Heart left ventricle (tissue), 16 donors: Measurements from ENCODE around the gene HTT. TPM values are rescaled to one million over a fixed set of nuclear protein-coding genes. Genes with fewer than 3 reads are reported as not detected.
A peak's percentile ranks its signal among the peaks of the same experiment; 100 is the strongest.

Experiments
- ATAC-seq, 4 donors: fragments of 200-7000 bp; cut with Tn5 transposase; one replicate each; pipeline ENCODE4 v1.9.1; 2020 to 2022; ENCODE audit warnings: moderate library complexity in 4 of 4, mild to moderate bottlenecking in 3 of 4, moderate number of reproducible peaks in 1 of 4
- DNase-seq, 5 donors: peaks; one replicate each; pipeline ENCODE4 v3.0.0-alpha.2; 2020
- H3K27ac ChIP-seq, 12 donors: fragments of 200-600 bp; sonication (generic) in 4 of 12; one replicate each; pipeline versions ENCODE4 v1.5.0 to v1.8.0; 2016 to 2022; ENCODE audit warnings: mild to moderate bottlenecking in 2 of 12
- H3K27me3 ChIP-seq, 9 donors: fragments of 200-600 bp; sonication (generic) in 2 of 9; one replicate each; pipeline versions ENCODE4 v1.5.1 to v1.8.0; 2016 to 2022; ENCODE audit warnings: mild to moderate bottlenecking in 3 of 9
- H3K36me3 ChIP-seq, 9 donors: fragments of 200-600 bp; sonication (generic) in 2 of 9; one replicate each; pipeline versions ENCODE4 v1.5.0 to v1.8.0; 2018 to 2022; ENCODE audit warnings: mild to moderate bottlenecking in 2 of 9
- H3K4me1 ChIP-seq, 12 donors: fragments of 200-600 bp; sonication (generic) in 4 of 12; one replicate each; pipeline versions ENCODE4 v1.5.0 to v1.8.0; 2016 to 2022; ENCODE audit warnings: mild to moderate bottlenecking in 3 of 12
- H3K4me3 ChIP-seq, 12 donors: fragments of 200-600 bp; sonication (generic) in 4 of 12; one replicate each; pipeline versions ENCODE4 v1.5.0 to v1.8.0; 2017 to 2022; ENCODE audit warnings: mild to moderate bottlenecking in 9 of 12, moderate library complexity in 4 of 12
- H3K9me3 ChIP-seq, 12 donors: fragments of 200-600 bp; sonication (generic) in 4 of 12; one replicate each; pipeline versions ENCODE4 v1.5.0 to v1.8.0; 2016 to 2022; ENCODE audit warnings: mild to moderate bottlenecking in 1 of 12
- POLR2A ChIP-seq, 2 donors: fragments of 450-650 bp; IDR thresholded peaks; one replicate each; pipeline ENCODE4 v1.6.1; 2017; ENCODE audit warnings: antibody characterized with exemption in 2 of 2, mild to moderate bottlenecking in 2 of 2, moderate library complexity in 2 of 2
- WGBS, 4 donors: extraction: QIAGEN DNeasy Blood & Tissue Kit in 2 of 4; methylation state at CpG; one replicate each; pipeline versions ENCODE4 v1.1.5 to v1.1.7; 2013 to 2018; 5-methylcytosine and 5-hydroxymethylcytosine counted together
- intact Hi-C, 10 donors: fragments of 100-400 bp; cut with DNase I; formaldehyde crosslinking; loops; one replicate each; pipeline versions ENCODE4 v1.11.1 to v1.14.2; 2022
- polyA plus RNA-seq, 2 donors: library from polyadenylated mRNA; stranded (reverse); fragments of 200-250 nt; gene quantifications; one replicate each; pipeline ENCODE4 v1.2.3, GENCODE V29; 2013
- total RNA-seq, 9 donors: library from RNA; depleted of rRNA in 2 of 9; stranded (reverse); fragments of >200 nt in 2 of 9; fragmentation: NEBNext Ultra II Directional in 3 of 9; extraction: Animal tissue kit (Norgen Biotek cat#: 25700) in 3 of 9; gene quantifications; one replicate each; pipeline versions ENCODE4 v1.1.0 to v1.2.4, GENCODE V29; 2016 to 2023
- TF ChIP-seq, protein P1 (sequence below), 12 donors: fragments of 200-600 bp; sonication (generic) in 4 of 12; IDR thresholded peaks; one replicate each; pipeline versions ENCODE4 v1.5.0 to v1.8.0; 2018 to 2022; ENCODE audit warnings: antibody characterized with exemption in 12 of 12, mild to moderate bottlenecking in 5 of 12
- donor health status: ischemic (EF 13 %, LVEDD 7.1; RV severe dilation, severe dysfunction).
- donor health status: healthy with polysubstance abuse.
- donor health status: DM: no; HTN: yes; CAD: no.
- donor health status: DM: no; HTN: no; CAD: no.
- donor health status: ischemic (EF 25% LVEDD 6.9; RV normal size, moderate dysfunction).
- donor health status: ischemic (EF 25% LVEDD 5.7; RV mildly dilated, moderate dysfunction).
- donor health status: healthy.
- donor health status: DM: yes; HTN: yes; CAD: no.
- donor health status: ischemic (EF 35%, LVEDD 5.7; RV mildly dilated, moderate dysfunction).
- donor health status: nonischemic (EF 11% LVEDD 7.7; RV severe dilation, severe dysfunction).
- donor health status: DM: yes; HTN: yes; CAD: no.
- donor health status: PGD.
- donor health status: ischemic (EF 29% LVEDD 5.4; RV normal size, mild dysfunction).
- donor health status: nonischemic (EF 23%, LVEDD 6.1; RV moderate dilation, normal function).

The HTT gene
- total and polyA plus RNA-seq, 11 donors: 13.9 to 122 (median 25.1) TPM

DNA sequence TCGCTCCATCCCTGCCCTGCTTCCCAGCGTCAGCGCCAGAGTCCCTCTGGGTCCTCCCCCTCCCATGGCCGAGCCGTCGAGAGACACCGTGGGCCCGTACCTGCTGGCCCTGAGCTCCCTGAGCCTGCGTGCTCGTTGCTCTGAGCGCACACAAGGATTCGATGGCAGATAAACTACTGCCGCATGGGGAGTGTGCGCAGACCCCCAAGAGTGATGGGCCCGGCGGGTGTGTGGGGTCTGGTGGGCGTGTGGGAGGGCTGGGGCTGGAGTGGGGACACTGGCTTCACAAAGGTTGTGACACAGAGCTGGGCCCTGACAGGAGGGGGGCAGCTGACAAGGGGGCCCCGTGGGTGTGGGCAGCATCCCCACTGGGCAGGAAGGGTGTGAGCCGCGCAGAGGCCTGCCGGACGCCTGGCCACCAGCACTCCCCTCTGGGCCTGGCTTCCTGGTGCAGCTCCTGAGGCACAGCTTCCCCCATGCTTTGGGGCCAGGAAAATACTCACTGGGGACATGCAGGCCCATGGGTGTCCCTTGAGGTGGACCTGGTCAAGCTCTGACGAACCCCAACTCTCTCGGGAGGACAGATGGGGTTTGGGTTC, 213.6 kb downstream of the HTT start:
- H3K9me3 ChIP-seq: no peaks in the 10 kb centered on the region
- ATAC-seq (peak in 1 of 4 donors; percentile 49), DNase-seq (peak in 1 of 5 donors; percentile 48)
- TF ChIP-seq, protein P1, sequence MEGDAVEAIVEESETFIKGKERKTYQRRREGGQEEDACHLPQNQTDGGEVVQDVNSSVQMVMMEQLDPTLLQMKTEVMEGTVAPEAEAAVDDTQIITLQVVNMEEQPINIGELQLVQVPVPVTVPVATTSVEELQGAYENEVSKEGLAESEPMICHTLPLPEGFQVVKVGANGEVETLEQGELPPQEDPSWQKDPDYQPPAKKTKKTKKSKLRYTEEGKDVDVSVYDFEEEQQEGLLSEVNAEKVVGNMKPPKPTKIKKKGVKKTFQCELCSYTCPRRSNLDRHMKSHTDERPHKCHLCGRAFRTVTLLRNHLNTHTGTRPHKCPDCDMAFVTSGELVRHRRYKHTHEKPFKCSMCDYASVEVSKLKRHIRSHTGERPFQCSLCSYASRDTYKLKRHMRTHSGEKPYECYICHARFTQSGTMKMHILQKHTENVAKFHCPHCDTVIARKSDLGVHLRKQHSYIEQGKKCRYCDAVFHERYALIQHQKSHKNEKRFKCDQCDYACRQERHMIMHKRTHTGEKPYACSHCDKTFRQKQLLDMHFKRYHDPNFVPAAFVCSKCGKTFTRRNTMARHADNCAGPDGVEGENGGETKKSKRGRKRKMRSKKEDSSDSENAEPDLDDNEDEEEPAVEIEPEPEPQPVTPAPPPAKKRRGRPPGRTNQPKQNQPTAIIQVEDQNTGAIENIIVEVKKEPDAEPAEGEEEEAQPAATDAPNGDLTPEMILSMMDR (IDR thresholded peaks at IDR 0.05): no peak
- TF ChIP-seq POLR2A (IDR thresholded peaks at IDR 0.05): no peak
- 56 to 71% (median 66%) methylated on average over 16 to 24 of the region's 24 CpGs for WGBS, 4 donors
- peaks cover 0 to 40% (median 20%) of the 10 kb centered on the region in 12 donors for H3K4me1 ChIP-seq
- no peak overlapping the region for H3K4me3 ChIP-seq
- intact Hi-C loops: no loop called here
- H3K27me3 ChIP-seq: peaks cover 0 to 7% (median 0%) of the 10 kb centered on the region in 9 donors
- no peaks in the 10 kb centered on the region for H3K36me3 ChIP-seq
- peak overlapping the region in 4 of 12 donors; percentile 18 to 54 (median 34) for H3K27ac ChIP-seq

GRCh38 chr4:3288571-3289094, 214.2 kb downstream of the HTT start:
- Histone ChIP-seq H3K27ac (peak overlapping the region in 4 of 12 donors; percentile 18 to 54 (median 34)), H3K36me3 (no peaks in the 10 kb centered on the region), H3K4me1 (peaks cover 0 to 41% (median 21%) of the 10 kb centered on the region in 12 donors), H3K27me3 (peaks cover 0 to 7% (median 0%) of the 10 kb centered on the region in 9 donors), H3K4me3 (no peak overlapping the region), H3K9me3 (no peaks in the 10 kb centered on the region)
- WGBS, 4 donors: 49 to 77% (median 65%) methylated on average over 8 to 11 of the region's 11 CpGs
- ATAC-seq (no peak), DNase-seq (peak in 2 of 5 donors; percentile 35 to 55)
- TF ChIP-seq POLR2A (IDR thresholded peaks at IDR 0.05): no peak
- TF ChIP-seq, protein P1 (IDR thresholded peaks at IDR 0.05): no peak
- intact Hi-C loops: no loop called here

- ATAC-seq (no peak), DNase-seq (no peak)
- H3K9me3 ChIP-seq: no peaks in the 10 kb centered on the region
- H3K27ac ChIP-seq: no peak overlapping the region
- no peak overlapping the region for H3K4me3 ChIP-seq
- WGBS, 4 donors: 94 to 97% (median 94%) methylated on average over 11 of the region's 11 CpGs
- no peak for TF ChIP-seq POLR2A (IDR thresholded peaks at IDR 0.05)
- TF ChIP-seq, protein P1 (IDR thresholded peaks at IDR 0.05): no peak
- H3K27me3 ChIP-seq: peaks cover 0 to 7% (median 0%) of the 10 kb centered on the region in 9 donors
- intact Hi-C loops: no loop called here
- peaks cover 0 to 47% (median 25%) of the 10 kb centered on the region in 12 donors for H3K4me1 ChIP-seq
- H3K36me3 ChIP-seq: no peaks in the 10 kb centered on the region
These were observed 216.0 kb downstream of the HTT start for GRCh38 chr4:3290476-3290875.

- Histone ChIP-seq H3K9me3 (no peaks in the 10 kb centered on the region), H3K36me3 (no peaks in the 10 kb centered on the region), H3K27ac (peak overlapping the region in 2 of 12 donors; percentile 99), H3K4me1 (peaks cover 0 to 47% (median 24%) of the 10 kb centered on the region in 12 donors), H3K4me3 (peak overlapping the region in 1 of 12 donors; percentile 84), H3K27me3 (peaks cover 0 to 7% (median 0%) of the 10 kb centered on the region in 9 donors)
- no peak for TF ChIP-seq POLR2A (IDR thresholded peaks at IDR 0.05)
- TF ChIP-seq, protein P1 (IDR thresholded peaks at IDR 0.05): no peak
- DNase-seq (no peak), ATAC-seq (no peak)
- intact Hi-C loops: no loop called here
- 87 to 93% (median 92%) methylated on average over 9 of the region's 9 CpGs for WGBS, 4 donors
These were observed 216.4 kb downstream of the HTT start for GRCh38 chr4:3290889-3291321.
